Endodermal cell (in vitro differentiated cells): ENCODE results near the gene RASSF8. TPM values are rescaled to one million over a fixed set of nuclear protein-coding genes. Genes with fewer than 3 reads are reported as not detected.

Experiments used
- DNase-seq: peaks from one replicate; pipeline ENCODE4 v3.0.0-alpha.2; 2017
- H3K27ac ChIP-seq: 2 replicates; pipeline ENCODE4 v1.5.1; 2013; ENCODE audit warnings: mild to moderate bottlenecking, low read depth, low read length, moderate library complexity
- H3K27me3 ChIP-seq: 2 replicates; pipeline ENCODE4 v1.6.1; 2013; ENCODE audit warnings: mild to moderate bottlenecking, low read length, moderate library complexity; ENCODE audit not compliant: insufficient read depth, control insufficient read depth, poor library complexity, severe bottlenecking
- H3K36me3 ChIP-seq: 2 replicates; pipeline ENCODE4 v1.7.0; 2013; ENCODE audit warnings: mild to moderate bottlenecking, low read length, moderate library complexity; ENCODE audit not compliant: control insufficient read depth, insufficient read depth
- H3K4me1 ChIP-seq: one replicate; pipeline ENCODE4 v1.7.0; 2013; ENCODE audit warnings: low read length; ENCODE audit not compliant: control insufficient read depth, insufficient read depth
- H3K4me3 ChIP-seq: 2 replicates; pipeline ENCODE4 v1.5.1; 2013; ENCODE audit warnings: mild to moderate bottlenecking, low read length, moderate library complexity
- H3K9ac ChIP-seq: 2 replicates; pipeline ENCODE4 v1.6.1; 2013; ENCODE audit warnings: mild to moderate bottlenecking, low read length, moderate library complexity; ENCODE audit not compliant: poor library complexity, severe bottlenecking; ENCODE audit errors: extremely low read depth
- H3K9me3 ChIP-seq: 2 replicates; pipeline ENCODE4 v1.6.1; 2013; ENCODE audit warnings: mild to moderate bottlenecking, low read length, moderate library complexity; ENCODE audit not compliant: control insufficient read depth
- H3K27ac Mint-ChIP-seq: 2 replicates; pipeline ENCODE4 v1.8.0; 2020; ENCODE audit warnings: mixed read lengths
- H3K27me3 Mint-ChIP-seq: 2 replicates; pipeline ENCODE4 v1.8.0; 2021; ENCODE audit warnings: mild to moderate bottlenecking, mixed read lengths; ENCODE audit not compliant: insufficient read depth
- H3K36me3 Mint-ChIP-seq: 2 replicates; pipeline ENCODE4 v1.8.0; 2020; ENCODE audit warnings: low read depth, mixed read lengths
- H3K4me1 Mint-ChIP-seq: 2 replicates; pipeline ENCODE4 v1.8.0; 2020; ENCODE audit warnings: mixed read lengths
- H3K4me3 Mint-ChIP-seq: 2 replicates; pipeline ENCODE4 v1.8.0; 2020; ENCODE audit warnings: mild to moderate bottlenecking, moderate library complexity, mixed read lengths
- H3K9me3 Mint-ChIP-seq: 2 replicates; pipeline ENCODE4 v1.8.0; 2020; ENCODE audit warnings: mild to moderate bottlenecking, mixed read lengths
- WGBS, 2 experiments: methylation state at CpG; one replicate each; pipeline versions ENCODE4 v1.1.5 to v1.1.7; 2013; ENCODE audit warnings: missing lambda C conversion rate in 2 of 2, mixed read lengths in 1 of 2; ENCODE audit not compliant: insufficient coverage in 1 of 2, insufficient read length in 1 of 2; 5-methylcytosine and 5-hydroxymethylcytosine counted together
- total RNA-seq, 2 donors: library from RNA; stranded (reverse); fragmentation: NEBNext Ultra II Directional in 1 of 2; extraction: Animal tissue kit (Norgen Biotek cat#: 25700) in 1 of 2; gene quantifications; 2 replicates in 1 of 2; 3 replicates in 1 of 2; pipeline ENCODE4 v1.2.1, GENCODE V29; 2021
- TF ChIP-seq, protein P1 (sequence below): fragments of 200-600 bp; sonication (generic); conservative IDR thresholded peaks from 2 replicates; pipeline ENCODE4 v1.5.0; 2021; ENCODE audit warnings: antibody characterized with exemption, mild to moderate bottlenecking

RASSF8 gene
- total RNA-seq, 2 donors from 2014 or later = 87.0 to 183 TPM

DNA sequence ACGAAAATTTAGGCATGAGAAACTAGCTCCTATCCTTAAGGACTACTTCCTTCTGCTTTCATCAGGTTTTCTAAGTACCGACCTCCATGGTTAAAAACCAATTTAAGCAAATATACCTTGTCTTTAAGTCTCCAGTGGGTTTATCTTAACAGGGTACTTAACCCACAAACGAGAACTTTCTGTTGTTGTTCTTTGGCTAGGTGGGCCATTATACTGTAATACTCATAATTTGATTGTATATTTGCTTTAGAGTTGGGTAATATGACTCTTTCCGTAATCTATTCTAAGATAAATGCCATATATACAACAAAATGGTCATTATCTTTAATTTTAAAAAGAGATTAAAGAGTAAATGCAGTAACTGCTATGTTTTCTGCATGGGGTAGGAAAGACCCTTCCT lies 21.6 kb downstream of the RASSF8 start:
- H3K4me3 Mint-ChIP-seq = no peak overlapping the region
- no peak overlapping the region for H3K9ac ChIP-seq
- WGBS, 2 experiments = 78 to 100% methylated on average over 1 to 3 of the region's 4 CpGs
- H3K27me3 Mint-ChIP-seq = no peaks in the 10 kb centered on the region
- peak overlapping the region; percentile 13 for H3K4me3 ChIP-seq
- peaks cover 71% of the 10 kb centered on the region for H3K4me1 Mint-ChIP-seq
- DNase-seq = no peak
- H3K36me3 ChIP-seq = no peaks in the 10 kb centered on the region
- H3K9me3 ChIP-seq = no peaks in the 10 kb centered on the region
- H3K9me3 Mint-ChIP-seq = no peaks in the 10 kb centered on the region
- peaks cover 1% of the 10 kb centered on the region for H3K36me3 Mint-ChIP-seq
- TF ChIP-seq, protein P1, sequence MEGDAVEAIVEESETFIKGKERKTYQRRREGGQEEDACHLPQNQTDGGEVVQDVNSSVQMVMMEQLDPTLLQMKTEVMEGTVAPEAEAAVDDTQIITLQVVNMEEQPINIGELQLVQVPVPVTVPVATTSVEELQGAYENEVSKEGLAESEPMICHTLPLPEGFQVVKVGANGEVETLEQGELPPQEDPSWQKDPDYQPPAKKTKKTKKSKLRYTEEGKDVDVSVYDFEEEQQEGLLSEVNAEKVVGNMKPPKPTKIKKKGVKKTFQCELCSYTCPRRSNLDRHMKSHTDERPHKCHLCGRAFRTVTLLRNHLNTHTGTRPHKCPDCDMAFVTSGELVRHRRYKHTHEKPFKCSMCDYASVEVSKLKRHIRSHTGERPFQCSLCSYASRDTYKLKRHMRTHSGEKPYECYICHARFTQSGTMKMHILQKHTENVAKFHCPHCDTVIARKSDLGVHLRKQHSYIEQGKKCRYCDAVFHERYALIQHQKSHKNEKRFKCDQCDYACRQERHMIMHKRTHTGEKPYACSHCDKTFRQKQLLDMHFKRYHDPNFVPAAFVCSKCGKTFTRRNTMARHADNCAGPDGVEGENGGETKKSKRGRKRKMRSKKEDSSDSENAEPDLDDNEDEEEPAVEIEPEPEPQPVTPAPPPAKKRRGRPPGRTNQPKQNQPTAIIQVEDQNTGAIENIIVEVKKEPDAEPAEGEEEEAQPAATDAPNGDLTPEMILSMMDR = no peak
- no peak overlapping the region for H3K27ac ChIP-seq
- H3K4me1 ChIP-seq = peaks cover 24% of the 10 kb centered on the region
- H3K27me3 ChIP-seq = no peaks in the 10 kb centered on the region
- no peak overlapping the region for H3K27ac Mint-ChIP-seq

DNA sequence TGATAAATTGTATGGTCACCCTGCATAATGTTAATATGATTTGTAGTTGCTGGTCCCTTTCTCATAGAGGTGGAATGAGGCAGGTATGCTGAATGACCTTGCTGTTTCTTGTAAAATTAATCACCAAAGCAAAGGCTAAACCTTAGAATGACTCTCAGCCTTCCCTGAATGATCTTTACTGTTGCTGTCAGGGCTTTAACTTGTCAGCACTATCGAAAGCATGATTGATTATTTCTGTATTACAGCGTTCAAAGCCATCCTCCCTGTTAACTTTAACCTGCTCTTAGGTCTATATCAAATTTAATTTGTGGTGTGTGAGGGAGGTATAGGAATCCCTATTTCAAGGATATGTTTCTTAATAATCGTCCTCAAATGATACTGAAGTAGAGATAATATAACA lies 23.1 kb downstream of the RASSF8 start:
- Histone ChIP-seq H3K4me1 (peaks cover 24% of the 10 kb centered on the region), H3K36me3 (no peaks in the 10 kb centered on the region), H3K9me3 (no peaks in the 10 kb centered on the region), H3K4me3 (no peak overlapping the region), H3K9ac (no peak overlapping the region), H3K27ac (no peak overlapping the region), H3K27me3 (no peaks in the 10 kb centered on the region)
- H3K9me3 Mint-ChIP-seq = no peaks in the 10 kb centered on the region
- H3K27me3 Mint-ChIP-seq = no peaks in the 10 kb centered on the region
- peaks cover 71% of the 10 kb centered on the region for H3K4me1 Mint-ChIP-seq
- H3K27ac Mint-ChIP-seq = no peak overlapping the region
- TF ChIP-seq, protein P1 = no peak
- WGBS, 2 experiments = 89% methylated on average over 3 of the region's 3 CpGs; no CpG with 5 or more reads in 1 of the 2 experiments
- peaks cover 2% of the 10 kb centered on the region for H3K36me3 Mint-ChIP-seq
- no peak overlapping the region for H3K4me3 Mint-ChIP-seq
- no peak for DNase-seq

DNA sequence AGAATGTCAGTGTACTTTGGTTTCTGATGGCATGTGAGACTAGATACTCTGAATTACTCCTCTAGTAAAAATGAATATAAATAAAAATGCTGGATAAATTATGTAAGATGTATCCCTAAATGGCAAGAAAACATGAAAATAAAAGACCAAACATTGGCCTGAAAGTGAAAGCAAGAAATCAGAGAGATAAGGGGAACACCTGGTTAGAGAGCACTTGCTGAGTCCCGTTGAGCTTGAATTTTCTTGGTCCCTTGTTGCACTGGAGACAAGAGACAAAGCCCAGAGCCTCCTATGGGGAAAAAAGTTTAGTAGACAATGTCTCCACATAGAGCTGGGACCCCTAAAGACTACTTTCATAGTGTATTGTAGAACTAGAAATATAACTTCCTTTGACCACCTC lies 23.9 kb downstream of the RASSF8 start:
- TF ChIP-seq, protein P1 = no peak
- H3K27ac ChIP-seq = no peak overlapping the region
- peaks cover 18% of the 10 kb centered on the region for H3K4me1 ChIP-seq
- no peaks in the 10 kb centered on the region for H3K9me3 ChIP-seq
- Mint-ChIP-seq H3K9me3 (no peaks in the 10 kb centered on the region), H3K27me3 (no peaks in the 10 kb centered on the region), H3K4me3 (no peak overlapping the region), H3K4me1 (peaks cover 65% of the 10 kb centered on the region), H3K27ac (no peak overlapping the region), H3K36me3 (peaks cover 7% of the 10 kb centered on the region)
- no peak overlapping the region for H3K9ac ChIP-seq
- WGBS, 2 experiments = 0% methylated on average over 1 of the region's 1 CpG; no CpG with 5 or more reads in 1 of the 2 experiments
- DNase-seq = no peak
- no peaks in the 10 kb centered on the region for H3K27me3 ChIP-seq
- H3K4me3 ChIP-seq = no peak overlapping the region
- peaks cover 3% of the 10 kb centered on the region for H3K36me3 ChIP-seq
